Mucosa of descending colon (tissue), 3 donors: ENCODE measurements around the gene ERCC4. TPM values are rescaled to one million over a fixed set of nuclear protein-coding genes. Genes with fewer than 3 reads are reported as not detected.
A peak's percentile ranks its signal among the peaks of the same experiment; 100 is the strongest.

Source experiments
- ATAC-seq: fragments of 200-7000 bp; cut with Tn5 transposase; one replicate; pipeline ENCODE4 v1.9.1; 2020; ENCODE audit warnings: mild to moderate bottlenecking, moderate library complexity
- DNase-seq, 3 donors: peaks; one replicate each; pipeline ENCODE4 v3.0.0-alpha.2; 2020
- H3K36me3 ChIP-seq: fragments of 200-600 bp; one replicate; pipeline ENCODE4 v1.8.0; 2021; ENCODE audit warnings: low read depth, mild to moderate bottlenecking
- H3K4me1 ChIP-seq: fragments of 200-600 bp; one replicate; pipeline ENCODE4 v1.8.0; 2021; ENCODE audit warnings: low read depth, mild to moderate bottlenecking
- H3K4me3 ChIP-seq: fragments of 200-600 bp; one replicate; pipeline ENCODE4 v1.8.0; 2021; ENCODE audit warnings: mild to moderate bottlenecking
- H3K9me3 ChIP-seq: fragments of 200-600 bp; one replicate; pipeline ENCODE4 v1.8.0; 2021; ENCODE audit warnings: mild to moderate bottlenecking
- intact Hi-C, 2 donors: fragments of 100-400 bp; cut with DNase I in 1 of 2; cut with micrococcal nuclease in 1 of 2; formaldehyde crosslinking; loops; one replicate each; pipeline versions ENCODE4 v1.11.0 to v1.11.1; 2022; cut with DNase I, micrococcal nuclease
- total RNA-seq, 3 donors: library from RNA; stranded (reverse); fragmentation: NEBNext Ultra II Directional in 2 of 3; extraction: Animal tissue kit (Norgen Biotek cat#: 25700) in 2 of 3; gene quantifications; one replicate each; pipeline versions ENCODE4 v1.2.1 to v1.2.4, GENCODE V29; 2021 to 2023
- TF ChIP-seq, protein P1 (sequence below): fragments of 200-600 bp; IDR thresholded peaks from one replicate; pipeline ENCODE4 v1.8.0; 2022; ENCODE audit warnings: antibody characterized with exemption, mild to moderate bottlenecking
- donor health status: DM: no; HTN: no; CAD: no; lungs with moderate emphysema.
- donor health status: DM: no; HTN: no; CAD: no.
- donor health status: DM: no; HTN: yes; CAD: no.

The ERCC4 gene
- total RNA-seq, 3 donors from 2014 or later, result 5.9 to 8.7 (median 7.1) TPM

DNA sequence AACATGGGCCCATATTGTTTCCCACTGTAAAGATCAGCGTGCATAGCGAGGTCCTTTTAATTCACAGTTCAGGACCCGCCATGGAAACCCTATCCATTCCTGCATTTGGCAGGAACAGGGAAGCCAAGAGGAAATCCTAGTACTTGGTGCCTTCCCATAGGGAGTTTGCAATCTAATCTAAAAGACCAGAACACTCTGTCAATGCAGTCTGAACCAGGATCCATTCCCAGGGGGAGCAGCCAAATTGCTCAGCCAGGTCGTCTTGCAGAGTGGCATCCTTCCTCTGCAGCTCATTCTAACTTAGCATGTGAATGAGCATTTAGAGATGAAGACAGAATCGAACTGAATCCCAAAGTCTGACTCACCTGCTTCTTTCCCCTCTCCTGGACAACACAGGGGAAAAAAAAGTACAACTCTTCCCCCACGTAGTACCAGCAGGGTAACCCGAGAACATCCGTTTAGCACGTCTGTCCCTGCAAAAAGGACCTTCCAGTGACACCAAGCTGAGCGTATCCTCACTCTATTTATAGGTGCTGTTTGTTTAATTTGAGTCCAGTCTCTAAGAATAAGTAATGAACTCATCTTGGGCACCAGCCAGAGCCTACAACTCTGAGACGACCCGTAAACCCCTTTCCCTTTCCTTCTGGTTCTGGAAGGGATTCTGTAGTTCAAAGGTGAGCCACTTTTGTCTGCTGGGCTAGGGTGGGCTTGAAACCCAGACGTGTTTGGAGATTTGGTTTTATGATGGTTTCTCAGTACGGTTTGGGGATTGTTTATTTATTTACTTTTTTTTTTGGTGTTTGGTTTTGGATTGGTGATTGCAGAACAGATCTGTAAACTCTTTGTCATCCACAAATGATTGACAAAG, 74.5 kb downstream of the ERCC4 start:
- ATAC-seq, result no peak
- TF ChIP-seq, protein P1, sequence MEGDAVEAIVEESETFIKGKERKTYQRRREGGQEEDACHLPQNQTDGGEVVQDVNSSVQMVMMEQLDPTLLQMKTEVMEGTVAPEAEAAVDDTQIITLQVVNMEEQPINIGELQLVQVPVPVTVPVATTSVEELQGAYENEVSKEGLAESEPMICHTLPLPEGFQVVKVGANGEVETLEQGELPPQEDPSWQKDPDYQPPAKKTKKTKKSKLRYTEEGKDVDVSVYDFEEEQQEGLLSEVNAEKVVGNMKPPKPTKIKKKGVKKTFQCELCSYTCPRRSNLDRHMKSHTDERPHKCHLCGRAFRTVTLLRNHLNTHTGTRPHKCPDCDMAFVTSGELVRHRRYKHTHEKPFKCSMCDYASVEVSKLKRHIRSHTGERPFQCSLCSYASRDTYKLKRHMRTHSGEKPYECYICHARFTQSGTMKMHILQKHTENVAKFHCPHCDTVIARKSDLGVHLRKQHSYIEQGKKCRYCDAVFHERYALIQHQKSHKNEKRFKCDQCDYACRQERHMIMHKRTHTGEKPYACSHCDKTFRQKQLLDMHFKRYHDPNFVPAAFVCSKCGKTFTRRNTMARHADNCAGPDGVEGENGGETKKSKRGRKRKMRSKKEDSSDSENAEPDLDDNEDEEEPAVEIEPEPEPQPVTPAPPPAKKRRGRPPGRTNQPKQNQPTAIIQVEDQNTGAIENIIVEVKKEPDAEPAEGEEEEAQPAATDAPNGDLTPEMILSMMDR, result no peak
- no peak for DNase-seq

DNA sequence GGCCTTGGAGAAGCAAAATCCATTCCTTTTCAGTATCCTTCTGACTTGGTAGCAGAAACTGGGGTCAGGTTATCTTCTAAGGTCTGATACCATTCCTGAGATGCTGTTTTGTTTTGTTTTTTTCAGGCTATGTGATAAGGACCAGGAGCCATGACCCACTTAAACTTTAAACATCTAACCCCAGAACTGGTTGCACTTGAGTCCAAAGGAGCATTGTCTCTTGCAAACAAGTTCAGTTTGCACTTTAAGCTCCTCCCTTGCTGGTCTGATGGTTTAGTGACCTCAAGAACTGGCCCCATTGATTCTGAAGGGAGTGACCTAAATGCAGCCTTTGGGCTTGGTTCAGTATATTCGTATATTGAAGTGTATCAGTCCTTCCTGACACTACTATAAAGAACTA, 75.2 kb downstream of the ERCC4 start:
- TF ChIP-seq, protein P1, result no peak
- ATAC-seq, result no peak

More for the DNA sequence above, 74.5 kb downstream of the ERCC4 start:
- no peak overlapping the region for H3K4me3 ChIP-seq
- no peaks in the 10 kb centered on the region for H3K9me3 ChIP-seq
- intact Hi-C loops, result no loop called here
- H3K36me3 ChIP-seq, result no peaks in the 10 kb centered on the region
- H3K4me1 ChIP-seq, result peaks cover 6% of the 10 kb centered on the region

DNA sequence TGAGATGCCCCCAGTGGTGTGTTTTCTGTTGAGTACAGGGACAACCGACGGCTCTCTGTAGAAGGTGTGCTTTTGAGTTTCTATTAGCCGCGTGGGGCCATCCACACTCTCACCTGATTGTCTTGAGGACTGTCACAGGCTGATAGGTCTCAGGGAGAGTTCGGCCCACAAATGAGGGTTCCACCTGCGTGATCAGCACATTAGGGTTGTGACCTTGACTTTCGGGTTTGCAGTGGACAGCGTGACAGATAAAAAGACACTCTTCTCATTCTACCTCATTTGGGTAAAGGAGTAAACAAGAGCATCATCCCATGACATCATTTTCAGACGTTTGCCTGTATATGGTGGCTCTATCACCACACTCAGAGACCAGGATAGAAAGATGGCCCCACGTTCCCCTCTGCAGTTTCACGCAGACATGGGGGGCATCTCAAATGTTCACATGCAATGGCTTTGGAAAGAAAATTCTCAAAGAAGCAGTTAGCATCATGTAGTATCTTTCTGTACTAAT, 76.9 kb downstream of the ERCC4 start:
- peaks cover 6% of the 10 kb centered on the region for H3K4me1 ChIP-seq
- ATAC-seq (no peak), DNase-seq (no peak)
- no peaks in the 10 kb centered on the region for H3K36me3 ChIP-seq
- intact Hi-C loops, result no loop called here
- TF ChIP-seq, protein P1, result no peak
- no peaks in the 10 kb centered on the region for H3K9me3 ChIP-seq
- H3K4me3 ChIP-seq, result no peak overlapping the region

More for the DNA sequence above, 75.2 kb downstream of the ERCC4 start:
- Histone ChIP-seq H3K9me3 (no peaks in the 10 kb centered on the region), H3K4me1 (peaks cover 6% of the 10 kb centered on the region), H3K4me3 (no peak overlapping the region), H3K36me3 (no peaks in the 10 kb centered on the region)
- DNase-seq, result no peak
- intact Hi-C loops, result no loop called here

DNA sequence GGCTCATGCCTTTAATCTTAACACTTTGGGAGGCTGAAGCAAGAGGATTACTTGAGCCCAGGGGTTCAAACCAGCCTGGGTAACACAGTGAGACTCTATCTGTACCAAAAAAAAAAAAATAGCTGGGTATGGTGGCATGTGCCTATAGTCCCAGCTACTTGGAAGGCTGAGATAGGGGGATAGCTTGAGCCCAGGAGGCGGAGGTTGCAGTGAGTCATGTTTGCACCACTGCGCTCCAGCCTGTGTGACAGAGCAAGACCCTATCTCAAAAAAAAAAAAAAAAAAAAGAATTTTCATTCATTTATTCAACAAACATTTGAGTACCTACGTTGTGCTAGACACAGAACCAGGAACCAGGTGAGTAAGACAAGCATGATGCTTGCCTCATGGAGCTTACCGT, 77.6 kb downstream of the ERCC4 start:
- H3K4me3 ChIP-seq, result no peak overlapping the region
- peaks cover 6% of the 10 kb centered on the region for H3K4me1 ChIP-seq
- ATAC-seq, result no peak
- DNase-seq, result no peak
- TF ChIP-seq, protein P1, result no peak
- H3K9me3 ChIP-seq, result no peaks in the 10 kb centered on the region
- intact Hi-C loops, result no loop called here
- no peaks in the 10 kb centered on the region for H3K36me3 ChIP-seq

DNA sequence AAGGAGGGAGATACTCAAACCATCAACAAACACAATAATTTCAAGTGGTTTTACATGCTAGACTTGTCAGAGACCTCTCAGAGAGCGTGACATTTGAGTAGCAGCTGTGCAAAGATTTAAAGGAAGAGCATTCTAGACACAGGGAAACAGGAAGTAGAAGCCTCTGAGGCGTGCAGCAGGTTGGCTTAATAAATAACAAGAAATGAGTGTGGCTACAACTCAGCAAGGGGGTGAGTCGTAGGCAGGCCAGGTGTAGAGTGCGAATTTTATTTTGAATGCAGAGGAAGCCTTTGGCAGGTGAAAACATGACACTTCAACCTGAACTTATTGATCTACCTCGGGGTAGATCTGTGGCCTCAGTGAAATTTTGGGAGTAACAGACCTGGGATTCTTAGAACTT, 78.0 kb downstream of the ERCC4 start:
- ATAC-seq, result peak; percentile 95
- H3K4me3 ChIP-seq, result no peak overlapping the region
- H3K4me1 ChIP-seq, result peaks cover 6% of the 10 kb centered on the region
- TF ChIP-seq, protein P1, result no peak
- intact Hi-C loops, result no loop called here
- peak in 1 of 3 donors; percentile 46 for DNase-seq
- no peaks in the 10 kb centered on the region for H3K36me3 ChIP-seq
- H3K9me3 ChIP-seq, result no peaks in the 10 kb centered on the region
